Osteocyte (in vitro differentiated cells): Measurements from ENCODE around the gene CHERP. TPM values are rescaled to one million over a fixed set of nuclear protein-coding genes. Genes with fewer than 3 reads are reported as not detected.
A peak's percentile ranks its signal among the peaks of the same experiment; 100 is the strongest.
"Not testable (repeated sequence)": the region's sequence is repeated elsewhere in the genome, so short reads cannot be mapped to it uniquely, and the experiment has no call there.

Experiments used
- DNase-seq: peaks from one replicate; pipeline ENCODE4 v3.0.0; 2021; ENCODE audit warnings: mixed read lengths; ENCODE audit not compliant: unreplicated experiment; ENCODE audit errors: extremely low spot score
- H3K27ac Mint-ChIP-seq: one replicate; pipeline ENCODE4 v1.8.0; 2021; ENCODE audit warnings: mild to moderate bottlenecking, mixed read lengths; ENCODE audit not compliant: unreplicated experiment
- H3K27me3 Mint-ChIP-seq: one replicate; pipeline ENCODE4 v1.8.0; 2021; ENCODE audit warnings: mixed read lengths; ENCODE audit not compliant: unreplicated experiment
- H3K36me3 Mint-ChIP-seq: one replicate; pipeline ENCODE4 v1.8.0; 2021; ENCODE audit warnings: mixed read lengths; ENCODE audit not compliant: unreplicated experiment
- H3K4me1 Mint-ChIP-seq: one replicate; pipeline ENCODE4 v1.8.0; 2021; ENCODE audit warnings: mixed read lengths; ENCODE audit not compliant: unreplicated experiment
- H3K4me3 Mint-ChIP-seq: one replicate; pipeline ENCODE4 v1.8.0; 2021; ENCODE audit warnings: mild to moderate bottlenecking, moderate library complexity, mixed read lengths; ENCODE audit not compliant: unreplicated experiment
- H3K9me3 Mint-ChIP-seq: one replicate; pipeline ENCODE4 v1.8.0; 2021; ENCODE audit warnings: mixed read lengths; ENCODE audit not compliant: unreplicated experiment
- total RNA-seq: library from RNA; stranded (reverse); gene quantifications from 2 replicates; pipeline ENCODE4 v1.2.1, GENCODE V29; 2021
- TF ChIP-seq, protein P1 (sequence below): fragments of 200-600 bp; sonication (generic); IDR thresholded peaks from 2 replicates; pipeline ENCODE4 v1.5.0; 2021; ENCODE audit warnings: antibody characterized with exemption, mild to moderate bottlenecking, moderate library complexity

Gene CHERP
- total RNA-seq, 1 donor from 2014 or later: 50.1 TPM

DNA sequence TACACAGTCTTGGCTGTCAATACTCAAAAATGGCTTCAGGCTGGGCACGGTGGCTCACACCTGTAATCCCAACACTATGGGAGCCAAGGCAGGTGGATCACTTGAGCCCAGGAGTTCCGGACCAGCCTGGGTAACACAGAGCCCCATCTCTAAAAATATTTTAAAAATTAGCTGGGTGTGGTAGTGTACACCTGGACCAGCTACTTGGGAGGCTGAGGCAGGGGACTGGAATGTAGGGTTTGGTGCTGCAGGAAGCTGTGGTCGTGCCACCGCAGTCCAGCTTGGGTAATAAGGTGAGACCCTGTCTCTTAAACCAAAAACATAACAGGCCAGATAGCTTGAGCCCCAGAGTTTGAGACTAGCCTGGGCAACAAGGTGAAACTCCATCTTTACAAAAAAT lies 6.7 kb upstream of the CHERP start:
- Mint-ChIP-seq H3K36me3 (peaks cover 13% of the 10 kb centered on the region), H3K27me3 (no peaks in the 10 kb centered on the region)

DNA sequence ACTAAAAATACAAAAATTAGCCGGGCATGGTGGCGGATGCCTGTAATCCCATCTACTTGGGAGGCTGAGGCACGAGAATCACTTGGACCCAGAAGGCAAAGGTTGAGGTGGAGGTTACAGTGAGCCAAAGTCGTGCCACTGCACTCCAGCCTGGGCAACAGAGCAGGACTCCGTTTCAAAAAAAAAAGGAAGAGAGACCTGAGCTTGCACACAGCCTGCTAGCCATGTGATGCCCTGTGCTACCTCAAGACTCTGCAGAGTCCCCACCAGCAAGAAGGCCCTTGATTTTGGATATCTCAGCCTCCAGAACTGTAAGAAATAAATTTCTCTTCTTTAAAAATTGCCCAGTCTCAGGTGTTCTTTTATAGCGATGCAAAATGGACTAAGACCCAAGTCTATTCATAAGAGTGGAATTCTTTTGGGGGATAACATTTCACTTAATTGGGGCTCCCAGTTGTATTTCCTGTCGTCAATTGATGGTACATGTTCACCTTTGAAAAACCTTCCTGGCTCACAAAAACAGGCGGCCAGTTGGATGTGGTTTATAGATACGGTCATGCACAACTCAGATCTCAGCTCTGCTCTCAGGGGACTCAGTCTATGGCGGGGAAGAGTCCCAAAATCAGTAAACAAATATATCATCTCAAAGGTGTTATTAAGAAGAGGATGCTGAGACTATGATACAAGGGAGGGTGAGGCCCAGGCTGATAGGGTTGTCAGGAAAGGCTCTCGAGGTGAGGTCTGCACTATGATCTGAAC lies 2.4 kb upstream of the CHERP start:
- H3K4me1 Mint-ChIP-seq: peaks cover 25% of the 10 kb centered on the region
- no peak for DNase-seq
- H3K4me3 Mint-ChIP-seq: no peak overlapping the region
- H3K36me3 Mint-ChIP-seq: peaks cover 7% of the 10 kb centered on the region
- H3K9me3 Mint-ChIP-seq: no peaks in the 10 kb centered on the region
- no peaks in the 10 kb centered on the region for H3K27me3 Mint-ChIP-seq
- H3K27ac Mint-ChIP-seq: peak overlapping the region; percentile 11
- TF ChIP-seq, protein P1, sequence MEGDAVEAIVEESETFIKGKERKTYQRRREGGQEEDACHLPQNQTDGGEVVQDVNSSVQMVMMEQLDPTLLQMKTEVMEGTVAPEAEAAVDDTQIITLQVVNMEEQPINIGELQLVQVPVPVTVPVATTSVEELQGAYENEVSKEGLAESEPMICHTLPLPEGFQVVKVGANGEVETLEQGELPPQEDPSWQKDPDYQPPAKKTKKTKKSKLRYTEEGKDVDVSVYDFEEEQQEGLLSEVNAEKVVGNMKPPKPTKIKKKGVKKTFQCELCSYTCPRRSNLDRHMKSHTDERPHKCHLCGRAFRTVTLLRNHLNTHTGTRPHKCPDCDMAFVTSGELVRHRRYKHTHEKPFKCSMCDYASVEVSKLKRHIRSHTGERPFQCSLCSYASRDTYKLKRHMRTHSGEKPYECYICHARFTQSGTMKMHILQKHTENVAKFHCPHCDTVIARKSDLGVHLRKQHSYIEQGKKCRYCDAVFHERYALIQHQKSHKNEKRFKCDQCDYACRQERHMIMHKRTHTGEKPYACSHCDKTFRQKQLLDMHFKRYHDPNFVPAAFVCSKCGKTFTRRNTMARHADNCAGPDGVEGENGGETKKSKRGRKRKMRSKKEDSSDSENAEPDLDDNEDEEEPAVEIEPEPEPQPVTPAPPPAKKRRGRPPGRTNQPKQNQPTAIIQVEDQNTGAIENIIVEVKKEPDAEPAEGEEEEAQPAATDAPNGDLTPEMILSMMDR: no peak

More for the DNA sequence above, 6.7 kb upstream of the CHERP start:
- H3K4me3 Mint-ChIP-seq: no peak overlapping the region
- no peak for DNase-seq
- H3K4me1 Mint-ChIP-seq: peaks cover 5% of the 10 kb centered on the region
- no peak overlapping the region for H3K27ac Mint-ChIP-seq
- no peaks in the 10 kb centered on the region for H3K9me3 Mint-ChIP-seq
- TF ChIP-seq, protein P1: no peak

DNA sequence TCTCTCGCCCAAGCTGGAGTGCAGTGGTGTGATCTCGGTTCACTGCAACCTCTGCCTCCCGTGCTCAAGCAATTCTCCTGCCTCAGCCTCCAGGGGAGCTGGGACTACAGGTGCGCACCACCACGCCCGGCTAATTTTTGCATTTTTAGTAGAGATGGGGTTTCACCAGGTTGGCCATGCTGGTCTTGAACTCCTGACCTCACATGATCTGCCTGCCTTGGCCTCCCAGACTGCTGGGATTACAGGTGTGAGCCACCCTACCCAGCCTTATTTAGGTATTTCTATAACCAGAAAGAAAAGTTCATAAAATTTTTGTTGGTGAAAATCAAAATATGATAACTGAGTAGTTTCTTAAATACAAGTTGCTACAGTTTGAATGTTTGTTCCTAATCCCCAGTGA lies 1.5 kb upstream of the CHERP start:
- H3K4me1 Mint-ChIP-seq: peaks cover 27% of the 10 kb centered on the region
- H3K9me3 Mint-ChIP-seq, DNase-seq, H3K27me3 Mint-ChIP-seq: not testable (repeated sequence)
- peak overlapping the region; percentile 18 for H3K27ac Mint-ChIP-seq
- peaks cover 13% of the 10 kb centered on the region for H3K36me3 Mint-ChIP-seq
- peak overlapping the region; percentile 87 for H3K4me3 Mint-ChIP-seq

DNA sequence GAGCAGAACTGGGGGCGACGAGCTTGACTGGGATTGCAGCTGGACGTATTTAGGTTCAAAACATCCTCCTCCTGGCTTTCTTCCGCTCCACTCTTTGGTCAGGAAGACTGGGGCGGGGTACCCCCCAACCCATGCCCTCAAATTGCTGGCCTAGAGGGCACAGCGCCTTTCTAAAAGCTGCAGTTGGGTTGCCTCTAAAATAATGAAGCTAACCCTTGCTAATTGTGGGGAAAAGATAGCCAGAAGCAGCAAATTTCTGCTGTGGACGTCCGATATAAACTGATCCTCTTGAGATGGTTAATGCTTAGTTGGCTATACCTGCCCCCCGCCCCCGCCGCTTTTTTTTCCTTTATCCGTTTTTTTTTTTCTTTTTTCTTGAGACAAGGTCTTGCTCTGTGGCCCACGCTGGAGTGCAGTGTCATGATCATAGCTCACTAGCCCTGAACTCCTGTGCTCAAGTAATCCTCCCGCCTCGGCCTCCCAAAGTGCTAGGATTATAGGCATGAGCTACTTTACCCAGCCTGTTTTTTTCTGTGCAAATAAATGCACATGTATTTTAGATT lies 754 bp upstream of the CHERP start:
- TF ChIP-seq, protein P1: no peak
- Mint-ChIP-seq H3K36me3 (peaks cover 14% of the 10 kb centered on the region), H3K9me3 (no peaks in the 10 kb centered on the region), H3K4me3 (peak overlapping the region; percentile 87), H3K27ac (peak overlapping the region; percentile 80), H3K4me1 (peaks cover 27% of the 10 kb centered on the region), H3K27me3 (no peaks in the 10 kb centered on the region)
- DNase-seq: no peak

DNA sequence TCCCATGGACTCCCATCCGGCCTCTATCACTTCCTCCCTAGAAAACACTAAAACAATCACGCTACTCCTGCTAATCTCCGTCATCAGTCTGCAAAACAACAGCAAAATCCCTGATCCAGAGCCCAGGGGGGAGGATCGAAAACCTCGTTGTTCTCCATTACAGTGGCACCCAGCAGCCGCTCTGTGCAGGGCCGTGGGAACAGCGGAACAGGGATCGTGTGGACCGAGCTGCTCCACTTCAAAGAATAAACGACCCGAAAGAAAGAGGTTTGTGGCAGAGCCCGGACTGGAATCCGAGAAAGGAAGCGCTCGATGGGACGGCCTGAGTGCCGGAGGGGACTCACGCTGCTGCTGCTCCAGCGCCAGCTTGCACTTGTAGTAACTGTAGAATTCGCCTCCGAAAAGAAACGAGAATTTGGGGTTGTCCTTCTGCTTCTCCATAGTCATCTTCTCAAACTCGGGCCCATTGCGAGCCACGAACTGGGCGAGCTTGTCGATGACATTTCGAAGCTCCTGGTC lies 652 bp downstream of the CHERP start:
- Mint-ChIP-seq H3K9me3 (no peaks in the 10 kb centered on the region), H3K27me3 (no peaks in the 10 kb centered on the region), H3K27ac (peak overlapping the region; percentile 48), H3K4me1 (peaks cover 29% of the 10 kb centered on the region), H3K36me3 (peaks cover 19% of the 10 kb centered on the region), H3K4me3 (peak overlapping the region; percentile 87)
- DNase-seq: no peak
- TF ChIP-seq, protein P1: no peak
